Kidney epithelial cell (primary cell): ENCODE results near the gene OVAAL. TPM values are rescaled to one million over a fixed set of nuclear protein-coding genes. Genes with fewer than 3 reads are reported as not detected.
A peak's percentile ranks its signal among the peaks of the same experiment; 100 is the strongest.

Experiments
- DNase-seq: peaks from one replicate; pipeline ENCODE4 v3.0.0-alpha.2; 2010; ENCODE audit warnings: low read depth
- H3K27me3 ChIP-seq: 2 replicates; pipeline ENCODE4 v1.6.0; 2011; ENCODE audit warnings: low read length; ENCODE audit not compliant: control insufficient read depth, insufficient read depth
- H3K36me3 ChIP-seq: 2 replicates; pipeline ENCODE4 v1.5.1; 2011; ENCODE audit warnings: low read length; ENCODE audit not compliant: control insufficient read depth, insufficient read depth
- H3K4me3 ChIP-seq: 2 replicates; pipeline ENCODE4 v1.5.1; 2011; ENCODE audit warnings: low read depth, mild to moderate bottlenecking, control low read depth, low read length
- total RNA-seq: library from RNA; depleted of rRNA; stranded (reverse); fragments of >200 nt; gene quantifications from 2 replicates; pipeline ENCODE4 v1.2.3, GENCODE V29; 2015
- TF ChIP-seq, protein P1 (sequence below): IDR thresholded peaks from 2 replicates; pipeline ENCODE4 v1.5.1; 2011; ENCODE audit warnings: mild to moderate bottlenecking, moderate library complexity, low read length, control low read depth, inconsistent platforms; ENCODE audit not compliant: insufficient read depth, poor library complexity, severe bottlenecking

The OVAAL gene
- total RNA-seq, 1 donor from 2014 or later, result not detected

DNA sequence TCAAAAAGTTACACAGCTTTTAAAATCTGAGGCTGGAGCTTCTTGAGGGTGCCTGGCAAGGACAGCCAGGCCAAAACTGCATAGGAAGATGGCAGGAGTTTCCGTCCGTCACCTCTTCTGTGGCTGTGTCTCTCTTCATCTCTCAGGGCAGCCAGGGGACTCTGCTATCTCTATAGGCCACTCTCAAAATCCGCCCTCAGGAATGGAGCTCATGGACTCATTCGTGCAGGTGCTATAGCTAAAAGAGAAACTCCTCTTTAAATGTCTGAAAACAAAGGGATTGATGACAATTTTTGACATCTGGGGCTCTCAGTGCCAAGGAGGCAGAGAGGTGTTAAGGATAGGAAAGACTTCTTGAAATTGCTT is 27.2 kb downstream of the OVAAL start:
- Histone ChIP-seq H3K4me3 (no peak overlapping the region), H3K36me3 (no peaks in the 10 kb centered on the region), H3K27me3 (no peaks in the 10 kb centered on the region)
- DNase-seq, result no peak
- TF ChIP-seq, protein P1, sequence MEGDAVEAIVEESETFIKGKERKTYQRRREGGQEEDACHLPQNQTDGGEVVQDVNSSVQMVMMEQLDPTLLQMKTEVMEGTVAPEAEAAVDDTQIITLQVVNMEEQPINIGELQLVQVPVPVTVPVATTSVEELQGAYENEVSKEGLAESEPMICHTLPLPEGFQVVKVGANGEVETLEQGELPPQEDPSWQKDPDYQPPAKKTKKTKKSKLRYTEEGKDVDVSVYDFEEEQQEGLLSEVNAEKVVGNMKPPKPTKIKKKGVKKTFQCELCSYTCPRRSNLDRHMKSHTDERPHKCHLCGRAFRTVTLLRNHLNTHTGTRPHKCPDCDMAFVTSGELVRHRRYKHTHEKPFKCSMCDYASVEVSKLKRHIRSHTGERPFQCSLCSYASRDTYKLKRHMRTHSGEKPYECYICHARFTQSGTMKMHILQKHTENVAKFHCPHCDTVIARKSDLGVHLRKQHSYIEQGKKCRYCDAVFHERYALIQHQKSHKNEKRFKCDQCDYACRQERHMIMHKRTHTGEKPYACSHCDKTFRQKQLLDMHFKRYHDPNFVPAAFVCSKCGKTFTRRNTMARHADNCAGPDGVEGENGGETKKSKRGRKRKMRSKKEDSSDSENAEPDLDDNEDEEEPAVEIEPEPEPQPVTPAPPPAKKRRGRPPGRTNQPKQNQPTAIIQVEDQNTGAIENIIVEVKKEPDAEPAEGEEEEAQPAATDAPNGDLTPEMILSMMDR, result no peak

DNA sequence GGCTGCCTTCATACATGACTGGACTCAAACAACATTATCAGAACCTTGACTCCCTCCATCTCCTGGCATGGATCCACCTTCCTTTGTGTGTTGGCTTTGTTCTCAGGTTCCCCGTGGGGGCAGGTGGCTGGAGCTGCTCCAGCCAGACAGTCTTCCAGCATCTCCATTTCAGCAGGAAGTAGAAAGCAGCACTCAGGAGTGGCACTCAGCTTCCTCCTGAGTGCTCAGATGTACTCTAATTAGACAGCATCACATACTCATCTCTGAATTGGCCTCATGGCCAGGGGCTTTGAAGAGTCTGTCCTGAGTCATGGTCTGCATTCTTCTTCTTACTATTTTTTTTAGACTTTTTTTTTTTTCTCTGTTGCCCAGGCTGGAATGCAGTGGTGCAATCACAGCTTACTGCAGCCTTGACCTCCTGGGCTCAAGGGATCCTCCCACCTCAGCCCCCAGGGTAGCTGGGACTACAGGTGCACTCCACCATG is 27.9 kb downstream of the OVAAL start:
- TF ChIP-seq, protein P1, result no peak
- Histone ChIP-seq H3K27me3 (no peaks in the 10 kb centered on the region), H3K36me3 (no peaks in the 10 kb centered on the region), H3K4me3 (no peak overlapping the region)
- DNase-seq, result peak; percentile 89

DNA sequence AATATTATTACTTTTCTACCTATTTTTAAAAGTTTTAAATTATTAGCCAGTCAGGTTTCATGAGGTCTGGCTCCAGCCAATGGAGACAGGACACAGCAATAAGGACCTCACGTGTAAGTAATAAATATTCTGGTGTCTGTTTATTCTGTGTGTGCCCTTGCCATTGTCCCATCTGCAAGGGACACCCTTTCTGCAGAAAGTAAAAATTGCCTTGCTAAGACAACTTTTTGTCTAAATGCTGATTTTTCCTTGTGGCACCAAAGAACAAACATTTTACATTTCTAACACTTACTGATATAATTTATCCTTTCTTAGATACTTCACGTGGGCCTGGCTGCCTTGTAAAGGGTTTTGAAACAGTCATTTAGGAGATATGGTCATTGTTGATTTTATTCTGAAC is 29.4 kb downstream of the OVAAL start:
- no peaks in the 10 kb centered on the region for H3K27me3 ChIP-seq
- TF ChIP-seq, protein P1, result no peak
- no peak for DNase-seq
- H3K36me3 ChIP-seq, result peaks cover 2% of the 10 kb centered on the region
- no peak overlapping the region for H3K4me3 ChIP-seq

DNA sequence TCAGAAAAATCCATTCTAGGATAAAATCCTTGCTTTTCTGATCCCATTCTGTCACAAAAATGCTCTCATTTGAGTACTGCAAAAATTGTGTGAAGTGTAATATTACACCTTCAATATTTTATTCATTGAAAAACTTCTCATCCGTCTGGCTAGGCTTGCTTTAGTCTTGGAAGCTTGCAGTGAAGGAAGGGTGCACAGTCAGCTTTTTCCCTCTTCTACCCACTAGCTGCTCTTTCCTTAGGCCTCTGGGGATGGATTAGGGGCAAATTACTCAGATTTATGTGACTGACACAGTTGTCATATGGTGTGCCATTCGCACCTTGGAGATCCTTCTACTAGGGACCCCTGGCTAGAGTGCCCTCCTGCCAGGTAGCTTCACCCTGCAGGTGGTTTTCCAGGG is 32.1 kb downstream of the OVAAL start:
- H3K4me3 ChIP-seq, result no peak overlapping the region
- TF ChIP-seq, protein P1, result no peak
- no peak for DNase-seq
- peaks cover 2% of the 10 kb centered on the region for H3K36me3 ChIP-seq
- H3K27me3 ChIP-seq, result no peaks in the 10 kb centered on the region

DNA sequence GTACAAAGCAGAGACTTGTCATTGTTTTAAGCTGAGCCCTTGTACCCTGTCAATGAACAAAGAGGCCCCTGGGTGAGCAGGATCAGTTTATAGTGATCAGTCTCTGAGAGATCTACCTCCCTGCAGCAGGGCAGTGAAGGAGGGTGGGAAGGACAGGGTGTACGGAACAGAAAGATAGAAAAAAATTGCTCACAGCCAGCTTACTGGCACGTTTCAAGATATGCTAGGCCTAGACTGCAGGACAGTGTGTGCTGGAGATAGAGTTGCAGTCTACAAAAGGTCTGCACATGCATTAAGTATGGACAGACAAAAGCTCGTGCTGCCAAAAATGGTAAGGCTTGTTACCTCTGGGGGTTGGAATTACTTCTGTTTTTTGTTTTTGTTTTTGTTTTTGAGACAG is 34.6 kb downstream of the OVAAL start:
- Histone ChIP-seq H3K4me3 (no peak overlapping the region), H3K36me3 (peaks cover 2% of the 10 kb centered on the region), H3K27me3 (no peaks in the 10 kb centered on the region)
- TF ChIP-seq, protein P1, result no peak
- DNase-seq, result no peak

DNA sequence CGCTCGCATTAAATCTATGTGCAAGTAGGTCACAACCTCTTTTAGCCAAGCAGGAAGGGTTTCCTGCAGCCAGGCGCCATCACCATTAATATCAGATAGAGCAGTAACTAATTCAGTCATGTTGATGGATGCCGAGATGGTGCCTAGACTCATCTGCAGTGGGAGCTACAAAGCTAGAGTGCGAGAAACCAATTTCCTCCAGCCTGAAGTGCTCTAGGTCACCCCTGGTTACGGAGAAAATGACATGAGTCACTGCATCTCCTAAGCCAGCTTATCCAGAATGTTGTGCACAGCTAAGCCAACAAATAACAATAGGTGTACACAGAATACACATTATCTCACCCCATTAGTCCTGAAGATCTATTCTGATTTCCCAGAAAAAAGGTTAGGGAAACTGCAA is 36.0 kb downstream of the OVAAL start:
- H3K4me3 ChIP-seq, result no peak overlapping the region
- peaks cover 2% of the 10 kb centered on the region for H3K36me3 ChIP-seq
- no peak for DNase-seq
- TF ChIP-seq, protein P1, result no peak
- H3K27me3 ChIP-seq, result no peaks in the 10 kb centered on the region
